Activated CD8-positive, alpha-beta memory T cell treated with anti-CD3 and anti-CD28 coated beads, Interleukin-2, amount 50 U/mL, for 1 hour (primary cell): ENCODE results near the gene MED15.

Experiments
- DNase-seq: peaks from one replicate; pipeline ENCODE4 v3.0.0-alpha.2; 2020; ENCODE audit errors: extremely low read depth

Gene MED15

GRCh38 chr22:20625270-20625669 is 117.9 kb downstream of the MED15 start:
- no peak for DNase-seq

- no peak for DNase-seq
Measured at GRCh38 chr22:20626811-20627210, 119.4 kb downstream of the MED15 start.

- no peak for DNase-seq
Measured at GRCh38 chr22:20627432-20627831, 120.0 kb downstream of the MED15 start.

- DNase-seq = no peak
Measured at GRCh38 chr22:20628081-20628939, 120.9 kb downstream of the MED15 start.

GRCh38 chr22:20629401-20629800 is 122.0 kb downstream of the MED15 start:
- DNase-seq = no peak

GRCh38 chr22:20630873-20631617 is 123.6 kb downstream of the MED15 start:
- no peak for DNase-seq

GRCh38 chr22:20632082-20632481 is 124.7 kb downstream of the MED15 start:
- no peak for DNase-seq

GRCh38 chr22:20632518-20632917 is 125.1 kb downstream of the MED15 start:
- no peak for DNase-seq

GRCh38 chr22:20634560-20635226 is 127.3 kb downstream of the MED15 start:
- DNase-seq = no peak

- DNase-seq = no peak
Measured at GRCh38 chr22:20635227-20635591, 127.8 kb downstream of the MED15 start.

GRCh38 chr22:20636075-20636812 is 128.8 kb downstream of the MED15 start:
- no peak for DNase-seq

- no peak for DNase-seq
Measured at GRCh38 chr22:20636945-20637344, 129.5 kb downstream of the MED15 start.
